SK-N-SH treated with all-trans-retinoic acid at 6 μM for 48 hours (cell line): ENCODE results near the gene CPA4.

Source experiments
- CREB5 ChIP-seq: fragments of 250-450 bp; sonication (Bioruptor Pico); IDR thresholded peaks from 2 replicates; pipeline ENCODE4 v1.5.1; 2020; ENCODE audit warnings: low read depth, mild to moderate bottlenecking, moderate library complexity
- ESRRG ChIP-seq: fragments of 250-450 bp; sonication (Bioruptor Pico); IDR thresholded peaks from 2 replicates; pipeline ENCODE4 v1.6.1; 2021; ENCODE audit warnings: mild to moderate bottlenecking
- GLIS3 ChIP-seq: fragments of 250-450 bp; sonication (Bioruptor Pico); IDR thresholded peaks from 2 replicates; pipeline ENCODE4 v1.5.0; 2020; ENCODE audit warnings: mild to moderate bottlenecking, moderate library complexity
- OSR1 ChIP-seq: fragments of 250-450 bp; sonication (Bioruptor Pico); IDR thresholded peaks from 2 replicates; pipeline ENCODE4 v1.8.0; 2022; ENCODE audit warnings: moderate library complexity, mild to moderate bottlenecking, inconsistent platforms
- PATZ1 ChIP-seq: fragments of 250-450 bp; sonication (Bioruptor Pico); IDR thresholded peaks from 2 replicates; pipeline ENCODE4 v1.8.0; 2020; ENCODE audit warnings: mild to moderate bottlenecking, moderate library complexity, borderline replicate concordance
- TOX ChIP-seq: fragments of 250-450 bp; sonication (Bioruptor Pico); IDR thresholded peaks from 2 replicates; pipeline ENCODE4 v1.8.0; 2021; ENCODE audit warnings: mild to moderate bottlenecking, moderate library complexity, borderline replicate concordance
- TSHZ2 ChIP-seq: fragments of 250-450 bp; sonication (Bioruptor Pico); IDR thresholded peaks from 2 replicates; pipeline ENCODE4 v1.5.0; 2020; ENCODE audit warnings: mild to moderate bottlenecking, moderate library complexity
- ZFP3 ChIP-seq: fragments of 250-450 bp; sonication (Bioruptor Pico); IDR thresholded peaks from 2 replicates; pipeline ENCODE4 v1.5.0; 2020; ENCODE audit warnings: mild to moderate bottlenecking, moderate library complexity

GRCh38 chr7:130371046-130371445 is 78.1 kb downstream of the CPA4 start:
- TF ChIP-seq ESRRG (CRISPR knock-in tag): no peak
- TF ChIP-seq GLIS3 (CRISPR knock-in tag): no peak
- no peak for TF ChIP-seq ZFP3 (CRISPR knock-in tag)
- TF ChIP-seq TOX (CRISPR knock-in tag): no peak
- no peak for TF ChIP-seq CREB5 (CRISPR knock-in tag)
- no peak for TF ChIP-seq OSR1
- no peak for TF ChIP-seq TSHZ2
- no peak for TF ChIP-seq PATZ1 (CRISPR knock-in tag)
